Mucosa of stomach (tissue), 1 donor: ENCODE measurements around the gene RRP36.
A peak's percentile ranks its signal among the peaks of the same experiment; 100 is the strongest.

ENCODE experiments used
- H3K27me3 ChIP-seq: one replicate; pipeline ENCODE4 v1.7.0; 2013; ENCODE audit warnings: mild to moderate bottlenecking, low read length; ENCODE audit not compliant: control insufficient read depth, insufficient read depth
- H3K36me3 ChIP-seq: one replicate; pipeline ENCODE4 v1.7.0; 2013; ENCODE audit warnings: low read length; ENCODE audit not compliant: control insufficient read depth, insufficient read depth
- H3K4me1 ChIP-seq: one replicate; pipeline ENCODE4 v1.7.0; 2013; ENCODE audit warnings: mild to moderate bottlenecking, low read length; ENCODE audit not compliant: control insufficient read depth, insufficient read depth
- H3K4me3 ChIP-seq: one replicate; pipeline ENCODE4 v1.7.0; 2013; ENCODE audit warnings: low read length
- H3K9ac ChIP-seq: one replicate; pipeline ENCODE4 v1.7.0; 2013; ENCODE audit warnings: mild to moderate bottlenecking, low read length, moderate library complexity
- H3K9me3 ChIP-seq: one replicate; pipeline ENCODE4 v1.7.0; 2013; ENCODE audit warnings: mild to moderate bottlenecking, low read length, moderate library complexity; ENCODE audit not compliant: control insufficient read depth
- donor health status: Pancreatic carcinoma.

RRP36 gene

DNA sequence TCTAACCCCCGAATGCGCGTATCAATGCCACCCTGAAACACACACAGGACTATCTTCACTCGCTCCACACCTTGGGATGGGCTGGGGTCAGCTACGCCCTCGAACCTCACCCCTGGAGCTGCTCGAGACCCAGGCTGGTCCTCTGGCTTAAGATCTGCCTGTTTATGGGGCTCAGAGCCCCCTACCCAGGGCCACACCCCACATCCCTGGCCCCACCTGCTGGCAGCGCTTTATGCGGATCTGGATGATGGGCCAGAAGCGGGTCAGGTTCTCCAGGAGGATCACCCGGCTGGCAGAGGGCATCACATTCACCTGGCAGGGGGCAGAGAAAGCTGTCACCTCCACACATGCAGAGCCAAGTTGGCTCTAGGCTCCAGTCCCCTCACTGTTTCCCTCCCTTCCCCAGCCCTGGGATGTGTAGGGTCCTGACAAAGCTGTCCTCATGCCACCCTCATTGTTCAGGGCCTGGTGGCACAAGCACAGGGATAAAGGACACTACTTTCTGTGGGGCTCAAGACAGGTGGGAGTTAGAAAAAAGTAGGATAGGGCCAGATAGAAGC, 24.0 kb downstream of the RRP36 start:
- Histone ChIP-seq H3K36me3 (peaks cover 22% of the 10 kb centered on the region), H3K9me3 (no peaks in the 10 kb centered on the region), H3K27me3 (no peaks in the 10 kb centered on the region), H3K4me3 (no peak overlapping the region), H3K9ac (no peak overlapping the region), H3K4me1 (no peaks in the 10 kb centered on the region)

- Histone ChIP-seq H3K9me3 (no peaks in the 10 kb centered on the region), H3K27me3 (no peaks in the 10 kb centered on the region), H3K4me3 (no peak overlapping the region), H3K9ac (no peak overlapping the region), H3K36me3 (peaks cover 14% of the 10 kb centered on the region), H3K4me1 (peaks cover 10% of the 10 kb centered on the region)
These were observed 26.6 kb downstream of the RRP36 start for GRCh38 chr6:43047998-43048397.

GRCh38 chr6:43050981-43051380, 29.6 kb downstream of the RRP36 start:
- peaks cover 23% of the 10 kb centered on the region for H3K4me1 ChIP-seq
- H3K27me3 ChIP-seq = no peaks in the 10 kb centered on the region
- H3K4me3 ChIP-seq = no peak overlapping the region
- H3K9ac ChIP-seq = no peak overlapping the region
- H3K36me3 ChIP-seq = peaks cover 8% of the 10 kb centered on the region
- H3K9me3 ChIP-seq = no peaks in the 10 kb centered on the region

- Histone ChIP-seq H3K36me3 (peaks cover 6% of the 10 kb centered on the region), H3K9me3 (no peaks in the 10 kb centered on the region), H3K4me3 (peak overlapping the region; percentile 66), H3K27me3 (no peaks in the 10 kb centered on the region), H3K9ac (peak overlapping the region; percentile 93), H3K4me1 (peaks cover 23% of the 10 kb centered on the region)
These were observed 30.9 kb downstream of the RRP36 start for GRCh38 chr6:43052225-43052841.

GRCh38 chr6:43052842-43053544, 31.6 kb downstream of the RRP36 start:
- H3K27me3 ChIP-seq = no peaks in the 10 kb centered on the region
- peaks cover 6% of the 10 kb centered on the region for H3K36me3 ChIP-seq
- peak overlapping the region; percentile 93 for H3K9ac ChIP-seq
- no peaks in the 10 kb centered on the region for H3K9me3 ChIP-seq
- H3K4me1 ChIP-seq = peaks cover 24% of the 10 kb centered on the region
- H3K4me3 ChIP-seq = peak overlapping the region; percentile 66

DNA sequence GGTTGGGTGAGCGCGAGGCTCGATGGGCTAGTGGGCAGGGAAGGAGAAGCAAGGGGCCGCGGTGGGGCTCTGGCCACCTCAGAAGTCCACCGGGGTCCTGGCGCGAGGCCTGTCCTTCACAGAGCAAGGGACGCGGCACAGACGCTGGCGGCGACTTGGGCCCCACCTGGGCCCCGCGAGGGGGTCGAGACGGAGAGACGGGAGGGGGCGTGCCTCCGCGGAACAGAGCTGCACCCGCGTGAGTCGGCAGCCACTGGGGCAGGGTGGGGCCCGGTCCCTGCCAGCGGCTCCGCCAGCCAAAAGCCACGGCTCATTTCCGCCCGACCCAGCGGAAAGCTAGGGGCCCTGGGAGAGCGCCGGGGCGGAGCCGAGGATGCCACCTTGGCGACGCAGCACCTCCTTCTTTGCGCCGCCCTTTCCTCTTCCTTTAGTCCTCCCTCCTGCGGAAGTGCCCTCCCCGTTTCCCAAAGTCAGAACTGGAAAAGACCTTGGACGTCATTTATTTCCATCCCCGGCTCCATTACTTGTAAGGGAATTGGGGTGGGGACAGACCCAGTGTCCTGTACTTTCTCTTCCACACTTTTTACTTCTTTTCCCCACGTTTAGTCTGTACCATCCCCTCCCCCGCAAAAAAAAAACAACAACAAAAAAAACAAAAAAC, 32.3 kb downstream of the RRP36 start, which contains the start of gene CUL7:
CUL7 (minus strand) TSS at position 307 of the 661 bp plus-strand sequence. CDS start 1,063 bp downstream, outside the sequence.
- Histone ChIP-seq H3K27me3 (no peaks in the 10 kb centered on the region), H3K4me1 (peaks cover 30% of the 10 kb centered on the region), H3K4me3 (peak within 1 kb of the TSS; percentile 66), H3K9me3 (no peaks in the 10 kb centered on the region), H3K36me3 (peaks cover 6% of the 10 kb centered on the region), H3K9ac (peak within 1 kb of the TSS; percentile 93)

- Histone ChIP-seq H3K4me1 (peaks cover 32% of the 10 kb centered on the region), H3K4me3 (peak overlapping the region; percentile 66), H3K27me3 (no peaks in the 10 kb centered on the region), H3K9me3 (no peaks in the 10 kb centered on the region), H3K9ac (peak overlapping the region; percentile 93), H3K36me3 (peaks cover 6% of the 10 kb centered on the region)
These were observed 33.0 kb downstream of the RRP36 start for GRCh38 chr6:43054206-43054943.

DNA sequence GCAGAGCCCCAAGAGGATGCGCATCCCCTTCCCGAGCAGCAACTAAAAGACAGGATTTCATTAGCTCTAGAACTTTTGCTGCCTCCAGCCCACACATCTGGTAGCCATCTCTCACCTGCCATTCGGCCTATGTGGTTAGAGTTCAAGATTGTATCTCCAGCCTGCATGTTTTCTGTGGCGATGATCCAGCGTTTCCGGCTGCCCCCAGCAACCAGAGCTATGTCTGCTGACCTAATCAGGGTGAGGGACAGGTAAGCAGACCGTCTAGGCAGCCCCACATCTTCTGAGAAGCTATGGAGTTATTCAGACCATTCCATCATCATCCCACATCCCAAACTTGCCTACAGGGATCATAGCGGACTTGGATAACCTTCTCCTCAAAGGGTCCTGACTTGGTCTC, 34.5 kb downstream of the RRP36 start:
- H3K9ac ChIP-seq = no peak overlapping the region
- H3K27me3 ChIP-seq = no peaks in the 10 kb centered on the region
- H3K4me1 ChIP-seq = peaks cover 37% of the 10 kb centered on the region
- H3K9me3 ChIP-seq = no peaks in the 10 kb centered on the region
- H3K4me3 ChIP-seq = no peak overlapping the region
- peaks cover 6% of the 10 kb centered on the region for H3K36me3 ChIP-seq

DNA sequence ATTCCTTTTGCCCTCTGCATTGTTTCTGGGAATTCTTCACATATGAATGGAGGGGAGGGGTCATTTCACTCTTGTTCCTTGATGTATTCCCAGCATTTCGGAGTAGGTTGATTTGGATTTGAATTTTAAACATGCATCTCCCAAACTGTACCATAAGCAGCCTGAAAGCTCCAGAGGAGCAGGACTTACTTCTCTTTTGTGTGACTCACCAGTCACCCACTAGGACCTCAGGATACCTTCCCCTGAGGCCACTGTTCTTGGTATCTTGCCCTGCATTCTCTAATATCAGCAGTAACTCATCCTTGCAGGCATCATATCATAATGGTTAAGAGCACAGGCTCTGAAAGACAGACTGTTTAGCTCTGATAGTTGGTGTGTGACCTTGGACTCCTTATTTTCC, 37.1 kb downstream of the RRP36 start:
- Histone ChIP-seq H3K9me3 (no peaks in the 10 kb centered on the region), H3K4me3 (peak overlapping the region; percentile 92), H3K4me1 (peaks cover 44% of the 10 kb centered on the region), H3K36me3 (peaks cover 6% of the 10 kb centered on the region), H3K27me3 (no peaks in the 10 kb centered on the region), H3K9ac (peak overlapping the region; percentile 90)

GRCh38 chr6:43059168-43060033, 38.0 kb downstream of the RRP36 start, which contains the start of the genes KLC4 and MRPL2:
KLC4 (plus strand) TSS chr6:43059631; CDS start chr6:43061336, 1,705 bp downstream.
MRPL2 (minus strand) TSS chr6:43059434; CDS start chr6:43059381, 53 bp downstream.
- H3K27me3 ChIP-seq = no peaks in the 10 kb centered on the region
- peak within 1 kb of the TSS; percentile 90 for H3K9ac ChIP-seq
- peaks cover 40% of the 10 kb centered on the region for H3K4me1 ChIP-seq
- no peaks in the 10 kb centered on the region for H3K9me3 ChIP-seq
- H3K4me3 ChIP-seq = peak within 1 kb of the TSS; percentile 92
- peaks cover 6% of the 10 kb centered on the region for H3K36me3 ChIP-seq
